GM12878 (cell line): ENCODE measurements around the gene SPPL3. TPM values are rescaled to one million over a fixed set of nuclear protein-coding genes. Genes with fewer than 3 reads are reported as not detected.

ENCODE experiments used
- ATAC-seq: fragments of 200-7000 bp; cut with Tn5 transposase; 3 replicates; pipeline ENCODE4 v1.9.1; 2020; ENCODE audit warnings: mild to moderate bottlenecking, moderate library complexity
- BruUV-seq: library from RNA; stranded (reverse); fragments of 400-500 nt; replicated peaks from 2 replicates; lab custom pipeline; 2021; lab: Mats Ljungman, UMichigan
- CTCF ChIA-PET: fragments of 300-600 bp; sonication (Branson Sonifier 250); formaldehyde crosslinking; extraction: SDS; loops from one replicate; lab custom pipeline; 2021; ENCODE audit warnings: inconsistent platforms; lab: Yijun Ruan, JAX
- POLR2A ChIA-PET: fragments of 350-600 bp; formaldehyde crosslinking; extraction: SDS; loops from one replicate; lab custom pipeline; 2021; ENCODE audit warnings: inconsistent platforms; lab: Charles Lee
- RAD21 ChIA-PET: fragments of 300-600 bp; sonication (Branson Sonifier 250); formaldehyde crosslinking; loops from one replicate; lab custom pipeline; 2023; ENCODE audit warnings: antibody characterized with exemption; ENCODE audit not compliant: unreplicated experiment; lab: Charles Lee
- SMC1A ChIA-PET: fragments of 300-600 bp; sonication (Branson Sonifier 250); formaldehyde crosslinking; loops from one replicate; lab custom pipeline; 2023; ENCODE audit not compliant: unreplicated experiment, uncharacterized antibody; lab: Charles Lee
- DNase-seq: peaks from one replicate; pipeline ENCODE4 v3.0.0-alpha.2; 2011; ENCODE audit warnings: low read depth, low spot score
- FAIRE-seq: peaks from 3 replicates; lab custom pipeline; 2011; peaks lifted over from hg19 to GRCh38; lab: Jason Lieb, UNC
- H2AFZ ChIP-seq: 2 replicates; pipeline ENCODE4 v1.6.0; 2011; ENCODE audit warnings: low read depth, low read length, control low read depth; ENCODE audit not compliant: control insufficient read depth
- H3K27ac ChIP-seq: 2 replicates; pipeline ENCODE4 v1.5.1; 2011; ENCODE audit warnings: control low read depth; ENCODE audit not compliant: control insufficient read depth, insufficient read depth
- H3K27me3 ChIP-seq, 2 experiments: replicated peaks in 1 of 2; 2 replicates each; pipeline versions ENCODE4 v1.6.0 to v1.6.1; 2011; ENCODE audit warnings: low read length in 1 of 2; ENCODE audit not compliant: control insufficient read depth in 2 of 2, insufficient read depth in 2 of 2
- H3K36me3 ChIP-seq, 2 experiments: 2 replicates each; pipeline ENCODE4 v1.5.1; 2011; ENCODE audit warnings: low read length in 1 of 2; ENCODE audit not compliant: control insufficient read depth in 2 of 2, insufficient read depth in 2 of 2
- H3K4me1 ChIP-seq: 2 replicates; pipeline ENCODE4 v1.6.1; 2011; ENCODE audit warnings: mild to moderate bottlenecking, low read length, moderate library complexity, mixed read lengths; ENCODE audit not compliant: control insufficient read depth, insufficient read depth
- H3K4me2 ChIP-seq: 2 replicates; pipeline ENCODE4 v1.6.0; 2011; ENCODE audit warnings: control low read depth; ENCODE audit not compliant: control insufficient read depth, insufficient read depth
- H3K4me3 ChIP-seq: fragments of 200-600 bp; sonication (generic); 2 replicates; pipeline ENCODE4 v1.5.1; 2016
- H3K79me2 ChIP-seq: 2 replicates; pipeline ENCODE4 v1.6.0; 2011; ENCODE audit warnings: low read length; ENCODE audit not compliant: control insufficient read depth, insufficient read depth
- H3K9ac ChIP-seq: 2 replicates; pipeline ENCODE4 v1.8.0; 2011; ENCODE audit warnings: low read length, control low read depth, mixed read lengths; ENCODE audit not compliant: control insufficient read depth, insufficient read depth
- H3K9me3 ChIP-seq: replicated peaks from 3 replicates; pipeline ENCODE4 v1.5.1; 2011; ENCODE audit warnings: mild to moderate bottlenecking, low read length; ENCODE audit not compliant: control insufficient read depth, insufficient read depth
- H4K20me1 ChIP-seq: 2 replicates; pipeline ENCODE4 v1.6.0; 2011; ENCODE audit not compliant: control insufficient read depth, insufficient read depth
- CEBPZ ChIP-seq: fragments of 150-350 bp; IDR thresholded peaks from 2 replicates; pipeline ENCODE4 v1.6.1; 2016; ENCODE audit warnings: low read depth, low read length
- MXI1 ChIP-seq: fragments of 150-350 bp; IDR thresholded peaks from 2 replicates; pipeline ENCODE4 v1.6.1; 2011; ENCODE audit warnings: low read depth, mild to moderate bottlenecking, inconsistent platforms, low read length, improper control_type of control experiment
- PRDM15 ChIP-seq: fragments of 450-650 bp; formaldehyde crosslinking; IDR thresholded peaks from 2 replicates; pipeline ENCODE4 v1.4.0; 2020; ENCODE audit warnings: mild to moderate bottlenecking, moderate library complexity
- RELA ChIP-seq: fragments of 450-650 bp; IDR thresholded peaks from 2 replicates; pipeline ENCODE4 v1.8.0; 2014; ENCODE audit warnings: borderline replicate concordance; ENCODE audit not compliant: partially characterized antibody
- SMC3 ChIP-seq: IDR thresholded peaks from 2 replicates; pipeline ENCODE4 v1.6.1; 2011; ENCODE audit warnings: low read length, improper control_type of control experiment, borderline replicate concordance
- TBL1XR1 ChIP-seq: IDR thresholded peaks from 2 replicates; pipeline ENCODE4 v1.6.1; 2012; ENCODE audit warnings: low read depth, low read length, improper control_type of control experiment
- ZNF24 ChIP-seq: fragments of 450-650 bp; IDR thresholded peaks from 2 replicates; pipeline ENCODE4 v1.6.1; 2017; ENCODE audit warnings: antibody characterized with exemption, mild to moderate bottlenecking
- ZSCAN29 ChIP-seq: fragments of 450-650 bp; IDR thresholded peaks from 2 replicates; pipeline ENCODE4 v1.6.1; 2017; ENCODE audit warnings: mild to moderate bottlenecking, moderate library complexity
- WGBS: methylation state at CpG from one replicate; pipeline ENCODE4 v1.1.6; 2016; ENCODE audit warnings: low lambda C conversion rate; ENCODE audit not compliant: insufficient replicate concordance, insufficient coverage; ENCODE audit errors: missing lambda C conversion rate; 5-methylcytosine and 5-hydroxymethylcytosine counted together
- in situ Hi-C: fragments of 300-500 bp; cut with MboI; formaldehyde crosslinking; loops from 9 replicates; pipeline ENCODE4 v1.14.3; 2018; ENCODE audit warnings: mixed read lengths
- intact Hi-C: fragments of 100-400 bp; cut with micrococcal nuclease; formaldehyde crosslinking; loops from one replicate; pipeline ENCODE4 v1.14.2; 2022; ENCODE audit not compliant: unreplicated experiment
- polyA plus RNA-seq, 11 experiments: library from polyadenylated mRNA; depleted of rRNA in 4 of 11; unstranded in 6 of 11; stranded (reverse) in 5 of 11; fragments of >200 nt; fragmentation: Nextera tagmentation in 4 of 11; fragmentation: Illumina TruSeq in 1 of 11; extraction: Ambion mirVana in 4 of 11; extraction: Trizol in 1 of 11; gene quantifications; 1 replicate in 1 of 11; 2 replicates in 10 of 11; pipeline versions ENCODE4 v1.2.1 to v1.2.3, GENCODE V29; 2011 to 2016; ENCODE audit warnings: inconsistent platforms in 2 of 11, missing spikeins in 2 of 11, low read depth in 1 of 11
- total RNA-seq, 4 experiments: library from RNA; depleted of rRNA in 3 of 4; stranded (reverse); fragments of >200 nt in 3 of 4; fragmentation: Illumina TruSeq in 1 of 4; extraction: Trizol in 1 of 4; gene quantifications; 2 replicates each; pipeline versions ENCODE4 v1.2.1 to v1.2.3, GENCODE V29; 2013 to 2021

The SPPL3 gene
- total and polyA plus RNA-seq, 10 of the 15 experiments (the other 5 are each of a cell fraction or from before 2014, with no cell fraction given): 4.3 to 45.5 (median 11.7) TPM

GRCh38 chr12:120916561-120916960, 12.4 kb upstream of the SPPL3 start:
- TF ChIP-seq ZNF24: no peak
- TF ChIP-seq SMC3: no peak
- no peak for TF ChIP-seq ZSCAN29
- TF ChIP-seq RELA: no peak
- no peak for TF ChIP-seq TBL1XR1
- no peak for TF ChIP-seq MXI1
- no peak for TF ChIP-seq CEBPZ
- no peak for TF ChIP-seq PRDM15 (CRISPR knock-in tag)
- ChIA-PET POLR2A (no interaction called here), RAD21 (no interaction called here), SMC1A (no interaction called here), CTCF (no interaction called here)
- Histone ChIP-seq H3K9me3 (peaks cover 3% of the 10 kb centered on the region; the same call in 2 of the 3 replicates), H3K4me1 (no peaks in the 10 kb centered on the region), H3K27me3 (no peaks in the 10 kb centered on the region), H3K4me3 (no peak overlapping the region), H3K9ac (no peak overlapping the region), H3K27ac (no peak overlapping the region), H3K36me3 (no peaks in the 10 kb centered on the region), H4K20me1 (no peaks in the 10 kb centered on the region), H2AFZ (no peak overlapping the region), H3K4me2 (no peak overlapping the region), H3K79me2 (no peaks in the 10 kb centered on the region)
- intact Hi-C loops: no loop called here
- BruUV-seq: no TSS peak
- FAIRE-seq: no peak
- WGBS: 87% methylated on average over 14 of the region's 14 CpGs
- DNase-seq: no peak
- in situ Hi-C loops: no loop called here
- ATAC-seq: no peak
